Mesendoderm (in vitro differentiated cells): ENCODE results near the gene NCAPD3.
"Not testable (repeated sequence)": the region's sequence is repeated elsewhere in the genome, so short reads cannot be mapped to it uniquely, and the experiment has no call there.

Experiments used
- DNase-seq: peaks from one replicate; pipeline ENCODE4 v3.0.0; 2013
- H2AK5ac ChIP-seq: 2 replicates; pipeline ENCODE4 v1.6.1; 2013; ENCODE audit warnings: low read length, inconsistent platforms
- H2BK120ac ChIP-seq: 2 replicates; pipeline ENCODE4 v1.6.1; 2013; ENCODE audit warnings: low read depth, mild to moderate bottlenecking, low read length, moderate library complexity, mixed read lengths
- H2BK15ac ChIP-seq: replicated peaks from 2 replicates; pipeline ENCODE4 v1.6.1; 2013; ENCODE audit warnings: low read depth, mild to moderate bottlenecking, moderate library complexity
- H2BK5ac ChIP-seq: 2 replicates; pipeline ENCODE4 v1.6.1; 2013; ENCODE audit warnings: low read length, inconsistent platforms
- H3K18ac ChIP-seq: 2 replicates; pipeline ENCODE4 v1.6.1; 2013; ENCODE audit warnings: mild to moderate bottlenecking, low read length, mixed read lengths
- H3K23ac ChIP-seq: one replicate; pipeline ENCODE4 v1.6.1; 2013; ENCODE audit warnings: low read length
- H3K27ac ChIP-seq: 2 replicates; pipeline ENCODE4 v1.5.1; 2013; ENCODE audit warnings: low read depth, mild to moderate bottlenecking, inconsistent platforms, low read length, moderate library complexity
- H3K27me3 ChIP-seq: 2 replicates; pipeline ENCODE4 v1.6.1; 2013; ENCODE audit warnings: low read length, control low read depth, mild to moderate bottlenecking, inconsistent platforms; ENCODE audit not compliant: insufficient read depth, poor library complexity
- H3K36me3 ChIP-seq: 2 replicates; pipeline ENCODE4 v1.6.1; 2013; ENCODE audit warnings: low read length, inconsistent platforms; ENCODE audit not compliant: control insufficient read depth, insufficient read depth
- H3K4ac ChIP-seq: one replicate; pipeline ENCODE4 v1.6.1; 2013; ENCODE audit warnings: low read depth, mild to moderate bottlenecking, low read length, moderate library complexity
- H3K4me1 ChIP-seq: 2 replicates; pipeline ENCODE4 v1.6.1; 2013; ENCODE audit warnings: low read depth, low read length, inconsistent platforms; ENCODE audit not compliant: control insufficient read depth
- H3K4me2 ChIP-seq: 2 replicates; pipeline ENCODE4 v1.6.1; 2013; ENCODE audit warnings: low read length
- H3K4me3 ChIP-seq: 2 replicates; pipeline ENCODE4 v1.5.1; 2013; ENCODE audit warnings: mild to moderate bottlenecking, low read length
- H3K56ac ChIP-seq: one replicate; pipeline ENCODE4 v1.6.1; 2013; ENCODE audit warnings: low read length
- H3K79me1 ChIP-seq: 2 replicates; pipeline ENCODE4 v1.6.1; 2013; ENCODE audit warnings: low read length, inconsistent platforms
- H3K79me2 ChIP-seq: 2 replicates; pipeline ENCODE4 v1.6.1; 2013; ENCODE audit warnings: mild to moderate bottlenecking, low read length; ENCODE audit not compliant: control insufficient read depth, insufficient read depth
- H3K9ac ChIP-seq: 2 replicates; pipeline ENCODE4 v1.6.1; 2013; ENCODE audit warnings: low read length, inconsistent platforms
- H4K5ac ChIP-seq: one replicate; pipeline ENCODE4 v1.6.1; 2013; ENCODE audit warnings: low read length
- H4K8ac ChIP-seq: one replicate; pipeline ENCODE4 v1.6.1; 2013; ENCODE audit warnings: low read depth, mild to moderate bottlenecking, control low read depth, low read length, moderate library complexity
- WGBS: extraction: QIAGEN DNeasy Blood & Tissue Kit; methylation state at CpG from one replicate; pipeline ENCODE4 v1.1.7; 2013; ENCODE audit warnings: low lambda C conversion rate, missing lambda C conversion rate; ENCODE audit not compliant: insufficient coverage; ENCODE audit errors: extremely low coverage; 5-methylcytosine and 5-hydroxymethylcytosine counted together

Gene NCAPD3

GRCh38 chr11:134196756-134197155 lies 27.0 kb downstream of the NCAPD3 start:
- no peak overlapping the region for H3K4me2 ChIP-seq
- WGBS, result no CpG with 5 or more reads among the region's 4 CpGs
- H3K79me1 ChIP-seq, result no peaks in the 10 kb centered on the region
- H3K56ac ChIP-seq, result no peak overlapping the region
- H3K27ac ChIP-seq, result no peak overlapping the region
- peaks cover 6% of the 10 kb centered on the region for H3K36me3 ChIP-seq
- no peak overlapping the region for H2BK15ac ChIP-seq
- H3K27me3 ChIP-seq, result no peaks in the 10 kb centered on the region
- H3K4ac ChIP-seq, result no peak overlapping the region
- no peak overlapping the region for H2AK5ac ChIP-seq
- H2BK5ac ChIP-seq, result no peak overlapping the region
- no peak overlapping the region for H3K23ac ChIP-seq
- DNase-seq, result no peak
- H3K79me2 ChIP-seq, result no peaks in the 10 kb centered on the region
- H4K5ac ChIP-seq, result no peak overlapping the region
- no peak overlapping the region for H3K18ac ChIP-seq
- H3K4me3 ChIP-seq, result no peak overlapping the region
- H3K9ac ChIP-seq, result no peak overlapping the region
- H4K8ac ChIP-seq, result no peak overlapping the region
- no peak overlapping the region for H2BK120ac ChIP-seq
- H3K4me1 ChIP-seq, result no peaks in the 10 kb centered on the region

- DNase-seq, H3K23ac ChIP-seq, H4K8ac ChIP-seq, H3K4ac ChIP-seq, H3K79me1 ChIP-seq, H3K4me1 ChIP-seq, H3K56ac ChIP-seq, H3K4me2 ChIP-seq, H3K4me3 ChIP-seq, H3K79me2 ChIP-seq, H2BK120ac ChIP-seq, H2AK5ac ChIP-seq, H3K36me3 ChIP-seq, H3K27me3 ChIP-seq, H3K9ac ChIP-seq, H3K18ac ChIP-seq, H3K27ac ChIP-seq, H4K5ac ChIP-seq, H2BK15ac ChIP-seq, H2BK5ac ChIP-seq: not testable (repeated sequence)
- WGBS, result no CpG with 5 or more reads among the region's 8 CpGs
Measured at GRCh38 chr11:134188092-134188491, 35.7 kb downstream of the NCAPD3 start.

- DNase-seq, result no peak
- Histone ChIP-seq H3K4me1 (no peaks in the 10 kb centered on the region), H3K4me2 (no peak overlapping the region), H4K8ac (no peak overlapping the region), H3K23ac (no peak overlapping the region), H3K4ac (no peak overlapping the region), H2BK120ac (no peak overlapping the region), H2BK5ac (no peak overlapping the region), H3K56ac (no peak overlapping the region), H2BK15ac (no peak overlapping the region), H4K5ac (no peak overlapping the region), H3K36me3 (peaks cover 8% of the 10 kb centered on the region), H3K79me1 (no peaks in the 10 kb centered on the region), H3K4me3 (no peak overlapping the region), H3K9ac (no peak overlapping the region), H3K18ac (no peak overlapping the region), H3K27me3 (no peaks in the 10 kb centered on the region), H3K27ac (no peak overlapping the region), H3K79me2 (no peaks in the 10 kb centered on the region), H2AK5ac (no peak overlapping the region)
- no CpG with 5 or more reads among the region's 4 CpGs for WGBS
Measured at GRCh38 chr11:134181707-134182106, 42.1 kb downstream of the NCAPD3 start.

- Histone ChIP-seq H2BK120ac (no peak overlapping the region), H2AK5ac (no peak overlapping the region), H3K4me3 (no peak overlapping the region), H3K4me2 (no peak overlapping the region), H3K27ac (no peak overlapping the region), H3K36me3 (peaks cover 13% of the 10 kb centered on the region), H3K79me1 (no peaks in the 10 kb centered on the region), H3K27me3 (no peaks in the 10 kb centered on the region), H4K5ac (no peak overlapping the region), H3K79me2 (no peaks in the 10 kb centered on the region), H2BK15ac (no peak overlapping the region), H3K56ac (no peak overlapping the region), H4K8ac (no peak overlapping the region), H3K23ac (no peak overlapping the region), H3K4ac (no peak overlapping the region), H3K9ac (no peak overlapping the region), H3K18ac (no peak overlapping the region), H2BK5ac (no peak overlapping the region), H3K4me1 (no peaks in the 10 kb centered on the region)
- no peak for DNase-seq
- no CpG with 5 or more reads among the region's 5 CpGs for WGBS
Measured at GRCh38 chr11:134178032-134178674, 45.6 kb downstream of the NCAPD3 start.

GRCh38 chr11:134176284-134176683 lies 47.5 kb downstream of the NCAPD3 start:
- H3K4me2 ChIP-seq, result no peak overlapping the region
- H3K27me3 ChIP-seq, result no peaks in the 10 kb centered on the region
- H3K4me3 ChIP-seq, result no peak overlapping the region
- no peaks in the 10 kb centered on the region for H3K4me1 ChIP-seq
- H2BK120ac ChIP-seq, result no peak overlapping the region
- peaks cover 19% of the 10 kb centered on the region for H3K36me3 ChIP-seq
- no peaks in the 10 kb centered on the region for H3K79me1 ChIP-seq
- DNase-seq, result no peak
- no peak overlapping the region for H2AK5ac ChIP-seq
- WGBS, result no CpG with 5 or more reads among the region's 13 CpGs
- no peak overlapping the region for H2BK15ac ChIP-seq
- H4K5ac ChIP-seq, result no peak overlapping the region
- no peak overlapping the region for H3K56ac ChIP-seq
- no peaks in the 10 kb centered on the region for H3K79me2 ChIP-seq
- H3K9ac ChIP-seq, result no peak overlapping the region
- H3K4ac ChIP-seq, result no peak overlapping the region
- no peak overlapping the region for H4K8ac ChIP-seq
- no peak overlapping the region for H3K18ac ChIP-seq
- H3K27ac ChIP-seq, result no peak overlapping the region
- H2BK5ac ChIP-seq, result no peak overlapping the region
- no peak overlapping the region for H3K23ac ChIP-seq

GRCh38 chr11:134173296-134173695 lies 50.5 kb downstream of the NCAPD3 start:
- Histone ChIP-seq H4K8ac (no peak overlapping the region), H3K4me1 (no peaks in the 10 kb centered on the region), H3K79me2 (no peaks in the 10 kb centered on the region), H2BK5ac (no peak overlapping the region), H3K27me3 (peaks cover 1% of the 10 kb centered on the region), H3K36me3 (peaks cover 35% of the 10 kb centered on the region), H3K4me3 (no peak overlapping the region), H3K27ac (no peak overlapping the region), H3K56ac (no peak overlapping the region), H2BK15ac (no peak overlapping the region), H3K4ac (no peak overlapping the region), H3K18ac (no peak overlapping the region), H2AK5ac (no peak overlapping the region), H3K4me2 (no peak overlapping the region), H2BK120ac (no peak overlapping the region), H3K23ac (no peak overlapping the region), H3K79me1 (no peaks in the 10 kb centered on the region), H3K9ac (no peak overlapping the region), H4K5ac (no peak overlapping the region)
- WGBS, result no CpG with 5 or more reads among the region's 5 CpGs
- DNase-seq, result no peak
